GM12875 (cell line): Measurements from ENCODE around the gene DTX3.

Experiments used
- H3K4me3 ChIP-seq: one replicate; pipeline ENCODE4 v1.5.1; 2011; ENCODE audit warnings: low read depth, low read length, control low read depth
- CTCF ChIP-seq: IDR thresholded peaks from 2 replicates; pipeline ENCODE4 v1.5.1; 2011; ENCODE audit warnings: low read depth, mild to moderate bottlenecking, control low read depth, inconsistent platforms, low read length, moderate library complexity, borderline replicate concordance; ENCODE audit not compliant: insufficient read depth

DTX3 gene

GRCh38 chr12:57611827-57612710, 7.4 kb downstream of the DTX3 start:
- no peak overlapping the region for H3K4me3 ChIP-seq
- no peak for TF ChIP-seq CTCF

GRCh38 chr12:57612711-57613426, 8.2 kb downstream of the DTX3 start:
- no peak for TF ChIP-seq CTCF
- H3K4me3 ChIP-seq = no peak overlapping the region

- H3K4me3 ChIP-seq = no peak overlapping the region
- no peak for TF ChIP-seq CTCF
Observed at GRCh38 chr12:57613427-57614109, 8.9 kb downstream of the DTX3 start.

GRCh38 chr12:57614178-57614947, 9.7 kb downstream of the DTX3 start:
- H3K4me3 ChIP-seq = no peak overlapping the region
- no peak for TF ChIP-seq CTCF

GRCh38 chr12:57614948-57615500, 10.4 kb downstream of the DTX3 start:
- no peak for TF ChIP-seq CTCF
- H3K4me3 ChIP-seq = no peak overlapping the region

GRCh38 chr12:57615637-57616036, 11.0 kb downstream of the DTX3 start:
- no peak overlapping the region for H3K4me3 ChIP-seq
- TF ChIP-seq CTCF = no peak
